ENCODE results near the gene YPEL5.

The YPEL5 gene

DNA sequence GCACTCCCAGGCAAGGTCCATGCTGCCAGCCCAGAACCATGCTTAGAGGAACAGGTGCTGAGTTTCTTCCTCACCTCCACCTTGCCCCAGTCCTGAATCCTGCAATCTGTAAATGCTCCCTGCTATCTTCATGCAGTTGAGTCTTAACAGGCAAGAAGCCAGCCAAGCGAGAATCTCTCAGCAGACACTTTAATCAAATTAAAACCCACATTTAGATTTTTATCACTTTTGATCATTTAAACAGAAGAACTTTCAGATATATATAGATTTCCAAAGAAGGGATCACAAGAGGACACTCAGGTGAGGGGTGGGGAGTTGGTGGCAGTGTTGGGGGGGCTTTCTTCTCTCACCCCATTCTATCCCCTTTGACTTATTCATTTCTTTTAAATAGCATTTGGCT lies 58.6 kb downstream of the YPEL5 start:
- DNase-seq (ENCODE audit: low read depth in 2 of 2), result no peak

DNA sequence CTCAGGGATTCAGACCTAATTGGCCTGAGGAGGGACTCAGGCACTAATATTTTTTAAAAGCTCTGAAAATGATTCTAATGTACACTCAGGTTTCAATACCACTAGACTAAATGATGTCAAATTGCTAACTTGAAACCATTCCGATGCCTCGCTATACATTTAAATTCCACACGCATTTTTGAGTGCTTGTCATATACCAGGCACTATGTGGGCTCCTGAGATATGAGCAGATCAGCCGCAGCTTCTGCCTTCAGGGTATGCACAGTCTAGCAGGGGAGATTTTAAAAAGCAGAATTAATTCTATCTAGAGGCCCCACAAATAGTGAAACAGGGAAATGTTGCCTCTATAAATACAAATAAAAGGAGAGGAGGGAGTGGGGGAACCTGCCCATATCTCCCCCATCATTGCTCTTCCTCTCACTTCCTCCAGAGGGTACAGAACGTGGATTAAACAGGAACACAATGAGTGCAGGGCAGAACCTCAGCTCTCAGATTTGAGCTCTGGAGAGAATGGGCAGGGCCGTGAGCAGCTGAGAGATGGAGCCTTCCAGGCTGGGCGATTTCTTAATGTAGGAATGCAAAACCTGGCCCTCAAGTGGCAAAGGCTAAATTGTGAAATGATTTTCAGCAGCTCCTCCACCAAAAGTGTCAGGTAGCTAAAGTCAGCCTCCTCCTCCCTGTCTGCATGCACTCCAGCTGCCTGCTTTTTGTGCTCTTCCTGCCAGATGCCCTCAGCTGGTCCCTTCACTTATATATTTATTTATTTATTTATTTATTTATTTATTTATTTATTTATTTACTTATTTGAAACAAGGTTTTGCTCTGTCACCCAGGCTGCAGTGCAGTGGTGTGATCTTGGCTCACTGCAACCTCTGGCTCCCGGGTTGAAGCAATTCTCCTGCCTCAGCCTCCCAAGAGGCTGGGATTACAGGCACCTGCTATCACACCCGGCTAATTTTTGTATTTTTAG lies 59.9 kb downstream of the YPEL5 start:
- DNase-seq (ENCODE audit: low read depth in 2 of 2), result no peak

DNA sequence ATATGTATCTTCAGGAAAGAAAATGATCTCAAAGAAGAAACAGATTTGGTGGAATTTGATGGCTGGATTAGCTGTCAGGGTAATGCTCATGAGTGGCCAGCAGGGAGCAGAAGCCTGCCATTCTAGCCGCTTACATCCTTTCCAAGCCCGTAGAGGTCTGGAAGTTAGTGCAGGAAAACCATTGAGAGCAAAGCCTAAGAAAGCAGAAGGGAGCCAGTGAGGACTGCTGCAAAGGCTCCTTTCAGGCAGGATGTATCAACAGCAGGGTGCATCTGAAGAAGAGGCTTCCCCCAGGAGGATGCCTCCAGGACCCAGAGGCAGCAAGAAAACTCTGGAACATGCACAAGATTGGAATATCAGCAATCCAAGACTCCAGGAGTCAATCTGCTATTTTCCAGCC lies 61.6 kb downstream of the YPEL5 start:
- DNase-seq (ENCODE audit: low read depth in 2 of 2), result peak in 1 of 2 donors; percentile 14

DNA sequence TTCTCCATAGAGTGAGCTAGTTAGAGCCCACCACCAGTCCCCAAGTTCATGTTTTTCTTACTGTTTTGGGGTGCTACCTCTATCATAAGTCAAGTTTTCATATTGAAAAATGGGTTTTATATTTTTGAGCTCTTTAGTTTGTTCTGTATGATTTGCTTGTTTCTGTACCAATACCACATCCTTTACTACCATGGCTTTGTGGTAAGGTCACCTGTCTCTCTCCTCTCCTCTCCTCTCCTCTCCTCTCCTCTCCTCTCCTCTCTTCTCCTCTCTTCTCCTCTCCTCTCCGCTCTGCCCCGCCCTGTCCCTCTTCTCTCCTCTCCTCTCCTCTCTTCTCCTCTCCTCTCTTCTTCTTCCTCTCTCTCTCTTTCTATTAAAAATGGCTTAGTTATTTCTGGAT lies 62.4 kb downstream of the YPEL5 start:
- DNase-seq (ENCODE audit: low read depth in 2 of 2), result no peak
